ENCODE measurements around the gene PIM1.
A peak's percentile ranks its signal among the peaks of the same experiment; 100 is the strongest.

Gene PIM1

GRCh38 chr6:37138856-37139229 lies 31.1 kb upstream of the PIM1 start:
- no peak for DNase-seq

GRCh38 chr6:37139230-37139962 lies 30.6 kb upstream of the PIM1 start:
- no peak for DNase-seq

- DNase-seq: no peak
Measured at GRCh38 chr6:37140145-37140544, 29.8 kb upstream of the PIM1 start.

- no peak for DNase-seq
Measured at GRCh38 chr6:37141281-37142049, 28.5 kb upstream of the PIM1 start.

GRCh38 chr6:37142050-37142614 lies 27.8 kb upstream of the PIM1 start:
- no peak for DNase-seq

GRCh38 chr6:37143585-37143984 lies 26.4 kb upstream of the PIM1 start:
- DNase-seq: no peak

- DNase-seq: no peak
Measured at GRCh38 chr6:37145443-37145842, 24.5 kb upstream of the PIM1 start.

GRCh38 chr6:37146735-37147157 lies 23.2 kb upstream of the PIM1 start:
- DNase-seq: no peak

GRCh38 chr6:37149745-37150144 lies 20.2 kb upstream of the PIM1 start:
- no peak for DNase-seq

GRCh38 chr6:37150314-37150713 lies 19.6 kb upstream of the PIM1 start:
- DNase-seq: no peak

- DNase-seq: peak; percentile 96
Measured at GRCh38 chr6:37155394-37156312, 14.3 kb upstream of the PIM1 start.

- no peak for DNase-seq
Measured at GRCh38 chr6:37158508-37158907, 11.4 kb upstream of the PIM1 start.

- DNase-seq: peak; percentile 62
Measured at GRCh38 chr6:37160922-37161778, 8.8 kb upstream of the PIM1 start.

- DNase-seq: no peak
Measured at GRCh38 chr6:37162740-37163139, 7.2 kb upstream of the PIM1 start.

GRCh38 chr6:37168163-37168758 lies 1.7 kb upstream of the PIM1 start:
- DNase-seq: no peak

GRCh38 chr6:37168811-37169495 lies 999 bp upstream of the PIM1 start:
- peak; percentile 52 for DNase-seq

GRCh38 chr6:37170273-37171200 lies 585 bp downstream of the PIM1 start:
- DNase-seq: peak; percentile 62

- DNase-seq: peak; percentile 42
Measured at GRCh38 chr6:37171201-37171969, 1.4 kb downstream of the PIM1 start.
